Subcutaneous abdominal adipose tissue (tissue), 5 donors: ENCODE data around the gene TUBB4B.

Experiments
- H3K27ac ChIP-seq: one replicate; pipeline ENCODE4 v1.7.0; 2013; ENCODE audit warnings: low read depth, mild to moderate bottlenecking, inconsistent platforms, low read length, moderate library complexity
- H3K27me3 ChIP-seq, 5 donors: one replicate each; pipeline ENCODE4 v1.7.0; 2013; ENCODE audit warnings: low read length in 5 of 5, inconsistent platforms in 1 of 5; ENCODE audit not compliant: control insufficient read depth in 5 of 5, insufficient read depth in 4 of 5
- H3K36me3 ChIP-seq, 5 donors: one replicate each; pipeline ENCODE4 v1.7.0; 2013; ENCODE audit warnings: low read length in 5 of 5; ENCODE audit not compliant: control insufficient read depth in 5 of 5, insufficient read depth in 5 of 5
- H3K4me1 ChIP-seq, 5 donors: one replicate each; pipeline ENCODE4 v1.7.0; 2013; ENCODE audit warnings: low read length in 5 of 5, mild to moderate bottlenecking in 3 of 5, moderate library complexity in 1 of 5; ENCODE audit not compliant: control insufficient read depth in 5 of 5, insufficient read depth in 5 of 5
- H3K4me3 ChIP-seq, 5 donors: one replicate each; pipeline ENCODE4 v1.7.0; 2013; ENCODE audit warnings: low read length in 5 of 5, low read depth in 1 of 5
- H3K9ac ChIP-seq, 5 donors: one replicate each; pipeline ENCODE4 v1.7.0; 2013; ENCODE audit warnings: low read length in 5 of 5, mild to moderate bottlenecking in 4 of 5, moderate library complexity in 3 of 5
- H3K9me3 ChIP-seq, 5 donors: one replicate each; pipeline ENCODE4 v1.7.0; 2013; ENCODE audit warnings: low read length in 5 of 5; ENCODE audit not compliant: control insufficient read depth in 5 of 5
- donor health status: healthy.
- donor health status: healthy.
- donor health status: healthy.
- donor health status: healthy.
- donor health status: healthy.

Gene TUBB4B

GRCh38 chr9:137265496-137266161, 24.5 kb downstream of the TUBB4B start:
- Histone ChIP-seq H3K27ac (no peak overlapping the region), H3K9me3 (no peaks in the 10 kb centered on the region), H3K36me3 (peaks cover 0 to 61% (median 52%) of the 10 kb centered on the region in 5 donors), H3K4me1 (peaks cover 6 to 23% (median 16%) of the 10 kb centered on the region in 5 donors), H3K4me3 (no peak overlapping the region), H3K27me3 (no peaks in the 10 kb centered on the region), H3K9ac (no peak overlapping the region)

- H3K27ac ChIP-seq = no peak overlapping the region
- peaks cover 0 to 66% (median 55%) of the 10 kb centered on the region in 5 donors for H3K36me3 ChIP-seq
- H3K4me3 ChIP-seq = no peak overlapping the region
- H3K27me3 ChIP-seq = no peaks in the 10 kb centered on the region
- H3K9ac ChIP-seq = no peak overlapping the region
- no peaks in the 10 kb centered on the region for H3K9me3 ChIP-seq
- peaks cover 6 to 23% (median 16%) of the 10 kb centered on the region in 5 donors for H3K4me1 ChIP-seq
Observed at GRCh38 chr9:137266162-137266527, 25.1 kb downstream of the TUBB4B start.

GRCh38 chr9:137266585-137267453, 25.7 kb downstream of the TUBB4B start:
- no peak overlapping the region for H3K4me3 ChIP-seq
- no peaks in the 10 kb centered on the region for H3K9me3 ChIP-seq
- peaks cover 6 to 23% (median 16%) of the 10 kb centered on the region in 5 donors for H3K4me1 ChIP-seq
- no peak overlapping the region for H3K9ac ChIP-seq
- no peak overlapping the region for H3K27ac ChIP-seq
- no peaks in the 10 kb centered on the region for H3K27me3 ChIP-seq
- peaks cover 0 to 71% (median 59%) of the 10 kb centered on the region in 5 donors for H3K36me3 ChIP-seq

GRCh38 chr9:137267933-137268355, 26.9 kb downstream of the TUBB4B start:
- H3K36me3 ChIP-seq = peaks cover 0 to 80% (median 71%) of the 10 kb centered on the region in 5 donors

GRCh38 chr9:137268538-137269201, 27.6 kb downstream of the TUBB4B start:
- H3K27ac ChIP-seq = peak overlapping the region; percentile 38
- H3K27me3 ChIP-seq = no peaks in the 10 kb centered on the region
- peak overlapping the region in 1 of 5 donors; percentile 22 for H3K9ac ChIP-seq
- no peaks in the 10 kb centered on the region for H3K9me3 ChIP-seq
- H3K36me3 ChIP-seq = peaks cover 0 to 80% (median 68%) of the 10 kb centered on the region in 5 donors
- peak overlapping the region in 4 of 5 donors; percentile 4 to 42 (median 22) for H3K4me3 ChIP-seq
- peaks cover 6 to 23% (median 14%) of the 10 kb centered on the region in 5 donors for H3K4me1 ChIP-seq

More at GRCh38 chr9:137267933-137268355, 26.9 kb downstream of the TUBB4B start:
- H3K9me3 ChIP-seq = no peaks in the 10 kb centered on the region
- no peak overlapping the region for H3K27ac ChIP-seq
- no peak overlapping the region for H3K4me3 ChIP-seq
- peaks cover 6 to 23% (median 14%) of the 10 kb centered on the region in 5 donors for H3K4me1 ChIP-seq
- peak overlapping the region in 1 of 5 donors; percentile 41 for H3K9ac ChIP-seq
- H3K27me3 ChIP-seq = no peaks in the 10 kb centered on the region

GRCh38 chr9:137269231-137269772, 28.2 kb downstream of the TUBB4B start:
- Histone ChIP-seq H3K9ac (no peak overlapping the region), H3K27me3 (no peaks in the 10 kb centered on the region), H3K4me3 (peak overlapping the region in 4 of 5 donors; percentile 4 to 42 (median 22)), H3K9me3 (no peaks in the 10 kb centered on the region), H3K4me1 (peaks cover 6 to 26% (median 16%) of the 10 kb centered on the region in 5 donors), H3K27ac (peak overlapping the region; percentile 38), H3K36me3 (peaks cover 0 to 74% (median 62%) of the 10 kb centered on the region in 5 donors)

- Histone ChIP-seq H3K4me3 (no peak overlapping the region), H3K9ac (no peak overlapping the region), H3K36me3 (peaks cover 0 to 62% (median 51%) of the 10 kb centered on the region in 5 donors), H3K27ac (no peak overlapping the region), H3K9me3 (no peaks in the 10 kb centered on the region), H3K27me3 (peaks cover 0 to 3% (median 0%) of the 10 kb centered on the region in 5 donors), H3K4me1 (peaks cover 6 to 41% (median 31%) of the 10 kb centered on the region in 5 donors)
Observed at GRCh38 chr9:137270929-137271695, 30.0 kb downstream of the TUBB4B start.

GRCh38 chr9:137271696-137272076, 30.6 kb downstream of the TUBB4B start:
- Histone ChIP-seq H3K4me1 (peaks cover 6 to 47% (median 37%) of the 10 kb centered on the region in 5 donors), H3K27me3 (peaks cover 0 to 4% (median 0%) of the 10 kb centered on the region in 5 donors), H3K9me3 (no peaks in the 10 kb centered on the region), H3K36me3 (peaks cover 0 to 56% (median 46%) of the 10 kb centered on the region in 5 donors), H3K4me3 (no peak overlapping the region), H3K27ac (no peak overlapping the region), H3K9ac (no peak overlapping the region)
